Measurements from ENCODE around the gene CNTN4.

DNA sequence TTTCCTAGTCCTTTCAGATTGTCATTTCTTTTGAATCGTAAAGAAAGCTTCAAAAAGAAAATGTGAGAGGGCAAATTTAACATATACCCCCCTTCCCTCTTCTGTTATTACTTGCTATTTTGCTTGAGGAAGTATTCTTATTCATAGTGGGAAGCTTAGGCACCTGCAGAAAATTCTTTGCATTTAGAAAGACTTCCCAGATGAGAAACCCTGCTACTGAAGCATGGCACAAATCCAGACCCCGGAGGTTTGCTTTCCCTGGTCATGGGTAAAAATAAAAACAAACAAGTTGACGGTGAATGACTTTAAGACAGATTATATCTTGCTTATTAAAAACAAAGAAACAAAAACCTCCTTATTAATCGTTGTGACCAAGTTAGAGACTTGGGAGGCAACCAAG lies 917.6 kb downstream of the CNTN4 start:
- TF ChIP-seq POLR2AphosphoS5 (IDR thresholded peaks at IDR 0.05; ENCODE audit: insufficient read depth, low read depth, low read length): no peak
- no peak for TF ChIP-seq JUN (IDR thresholded peaks at IDR 0.05; ENCODE audit: borderline replicate concordance, insufficient read depth, insufficient read length, low read depth)

Measured in endothelial cell of umbilical vein (primary cell).